ENCODE results near the gene IGFBP7. TPM values are rescaled to one million over a fixed set of nuclear protein-coding genes. Genes with fewer than 3 reads are reported as not detected.

IGFBP7 gene
- total and polyA plus RNA-seq, 2 of the 8 experiments (the other 6 are each of a cell fraction or from before 2014, with no cell fraction given): 0.17 to 0.48 TPM

DNA sequence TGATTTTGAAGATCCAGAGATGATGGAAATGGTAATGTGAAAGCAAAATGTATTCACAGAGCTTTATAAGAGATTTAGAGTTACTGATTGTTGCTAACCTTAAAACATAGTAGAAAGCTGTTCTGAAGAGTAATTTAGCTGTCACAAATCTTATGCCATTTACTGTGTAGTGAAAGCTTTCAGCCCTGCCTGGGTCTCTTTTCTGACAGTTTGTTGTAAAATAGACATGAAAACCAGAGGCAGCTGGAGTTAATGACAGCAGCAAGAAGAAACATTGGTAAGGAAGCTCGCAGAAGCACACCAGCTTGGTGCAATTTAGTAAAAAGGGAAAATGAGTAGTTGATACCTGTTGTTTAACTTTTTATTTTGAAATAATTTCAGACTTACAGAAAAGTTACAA, 110.4 kb downstream of the IGFBP7 start (continued):
- TF ChIP-seq, protein P1, sequence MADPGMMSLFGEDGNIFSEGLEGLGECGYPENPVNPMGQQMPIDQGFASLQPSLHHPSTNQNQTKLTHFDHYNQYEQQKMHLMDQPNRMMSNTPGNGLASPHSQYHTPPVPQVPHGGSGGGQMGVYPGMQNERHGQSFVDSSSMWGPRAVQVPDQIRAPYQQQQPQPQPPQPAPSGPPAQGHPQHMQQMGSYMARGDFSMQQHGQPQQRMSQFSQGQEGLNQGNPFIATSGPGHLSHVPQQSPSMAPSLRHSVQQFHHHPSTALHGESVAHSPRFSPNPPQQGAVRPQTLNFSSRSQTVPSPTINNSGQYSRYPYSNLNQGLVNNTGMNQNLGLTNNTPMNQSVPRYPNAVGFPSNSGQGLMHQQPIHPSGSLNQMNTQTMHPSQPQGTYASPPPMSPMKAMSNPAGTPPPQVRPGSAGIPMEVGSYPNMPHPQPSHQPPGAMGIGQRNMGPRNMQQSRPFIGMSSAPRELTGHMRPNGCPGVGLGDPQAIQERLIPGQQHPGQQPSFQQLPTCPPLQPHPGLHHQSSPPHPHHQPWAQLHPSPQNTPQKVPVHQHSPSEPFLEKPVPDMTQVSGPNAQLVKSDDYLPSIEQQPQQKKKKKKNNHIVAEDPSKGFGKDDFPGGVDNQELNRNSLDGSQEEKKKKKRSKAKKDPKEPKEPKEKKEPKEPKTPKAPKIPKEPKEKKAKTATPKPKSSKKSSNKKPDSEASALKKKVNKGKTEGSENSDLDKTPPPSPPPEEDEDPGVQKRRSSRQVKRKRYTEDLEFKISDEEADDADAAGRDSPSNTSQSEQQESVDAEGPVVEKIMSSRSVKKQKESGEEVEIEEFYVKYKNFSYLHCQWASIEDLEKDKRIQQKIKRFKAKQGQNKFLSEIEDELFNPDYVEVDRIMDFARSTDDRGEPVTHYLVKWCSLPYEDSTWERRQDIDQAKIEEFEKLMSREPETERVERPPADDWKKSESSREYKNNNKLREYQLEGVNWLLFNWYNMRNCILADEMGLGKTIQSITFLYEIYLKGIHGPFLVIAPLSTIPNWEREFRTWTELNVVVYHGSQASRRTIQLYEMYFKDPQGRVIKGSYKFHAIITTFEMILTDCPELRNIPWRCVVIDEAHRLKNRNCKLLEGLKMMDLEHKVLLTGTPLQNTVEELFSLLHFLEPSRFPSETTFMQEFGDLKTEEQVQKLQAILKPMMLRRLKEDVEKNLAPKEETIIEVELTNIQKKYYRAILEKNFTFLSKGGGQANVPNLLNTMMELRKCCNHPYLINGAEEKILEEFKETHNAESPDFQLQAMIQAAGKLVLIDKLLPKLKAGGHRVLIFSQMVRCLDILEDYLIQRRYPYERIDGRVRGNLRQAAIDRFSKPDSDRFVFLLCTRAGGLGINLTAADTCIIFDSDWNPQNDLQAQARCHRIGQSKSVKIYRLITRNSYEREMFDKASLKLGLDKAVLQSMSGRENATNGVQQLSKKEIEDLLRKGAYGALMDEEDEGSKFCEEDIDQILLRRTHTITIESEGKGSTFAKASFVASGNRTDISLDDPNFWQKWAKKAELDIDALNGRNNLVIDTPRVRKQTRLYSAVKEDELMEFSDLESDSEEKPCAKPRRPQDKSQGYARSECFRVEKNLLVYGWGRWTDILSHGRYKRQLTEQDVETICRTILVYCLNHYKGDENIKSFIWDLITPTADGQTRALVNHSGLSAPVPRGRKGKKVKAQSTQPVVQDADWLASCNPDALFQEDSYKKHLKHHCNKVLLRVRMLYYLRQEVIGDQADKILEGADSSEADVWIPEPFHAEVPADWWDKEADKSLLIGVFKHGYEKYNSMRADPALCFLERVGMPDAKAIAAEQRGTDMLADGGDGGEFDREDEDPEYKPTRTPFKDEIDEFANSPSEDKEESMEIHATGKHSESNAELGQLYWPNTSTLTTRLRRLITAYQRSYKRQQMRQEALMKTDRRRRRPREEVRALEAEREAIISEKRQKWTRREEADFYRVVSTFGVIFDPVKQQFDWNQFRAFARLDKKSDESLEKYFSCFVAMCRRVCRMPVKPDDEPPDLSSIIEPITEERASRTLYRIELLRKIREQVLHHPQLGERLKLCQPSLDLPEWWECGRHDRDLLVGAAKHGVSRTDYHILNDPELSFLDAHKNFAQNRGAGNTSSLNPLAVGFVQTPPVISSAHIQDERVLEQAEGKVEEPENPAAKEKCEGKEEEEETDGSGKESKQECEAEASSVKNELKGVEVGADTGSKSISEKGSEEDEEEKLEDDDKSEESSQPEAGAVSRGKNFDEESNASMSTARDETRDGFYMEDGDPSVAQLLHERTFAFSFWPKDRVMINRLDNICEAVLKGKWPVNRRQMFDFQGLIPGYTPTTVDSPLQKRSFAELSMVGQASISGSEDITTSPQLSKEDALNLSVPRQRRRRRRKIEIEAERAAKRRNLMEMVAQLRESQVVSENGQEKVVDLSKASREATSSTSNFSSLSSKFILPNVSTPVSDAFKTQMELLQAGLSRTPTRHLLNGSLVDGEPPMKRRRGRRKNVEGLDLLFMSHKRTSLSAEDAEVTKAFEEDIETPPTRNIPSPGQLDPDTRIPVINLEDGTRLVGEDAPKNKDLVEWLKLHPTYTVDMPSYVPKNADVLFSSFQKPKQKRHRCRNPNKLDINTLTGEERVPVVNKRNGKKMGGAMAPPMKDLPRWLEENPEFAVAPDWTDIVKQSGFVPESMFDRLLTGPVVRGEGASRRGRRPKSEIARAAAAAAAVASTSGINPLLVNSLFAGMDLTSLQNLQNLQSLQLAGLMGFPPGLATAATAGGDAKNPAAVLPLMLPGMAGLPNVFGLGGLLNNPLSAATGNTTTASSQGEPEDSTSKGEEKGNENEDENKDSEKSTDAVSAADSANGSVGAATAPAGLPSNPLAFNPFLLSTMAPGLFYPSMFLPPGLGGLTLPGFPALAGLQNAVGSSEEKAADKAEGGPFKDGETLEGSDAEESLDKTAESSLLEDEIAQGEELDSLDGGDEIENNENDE (IDR thresholded peaks at IDR 0.05; ENCODE audit: insufficient replicate concordance, low read length): no peak
- no peak for TF ChIP-seq SIN3A (conservative IDR thresholded peaks at IDR 0.05 in 1 of 2, IDR thresholded peaks at IDR 0.05 in 1 of 2; ENCODE audit: low read depth in 1 of 2, low read length in 2 of 2)
- TF ChIP-seq CEBPB (IDR thresholded peaks at IDR 0.05; ENCODE audit: low read depth, low read length): no peak
- TF ChIP-seq MAFK (IDR thresholded peaks at IDR 0.05; ENCODE audit: low read depth, low read length): no peak
- TF ChIP-seq TAF7 (optimal IDR thresholded peaks at IDR 0.05; ENCODE audit: borderline replicate concordance, low read depth, low read length): no peak
- no peak for TF ChIP-seq BCL11A (IDR thresholded peaks at IDR 0.05; ENCODE audit: low read depth in 2 of 2, low read length in 2 of 2)
